HepG2 (cell line): ENCODE results near the gene SYT9.

Experiments
- HNF1A ChIP-seq, 2 experiments: sonication (generic) in 1 of 2; formaldehyde crosslinking in 1 of 2; IDR thresholded peaks; 2 replicates each; pipeline versions ENCODE4 v1.4.0 to v1.6.1; 2016 to 2020; ENCODE audit warnings: borderline replicate concordance in 1 of 2, low read depth in 1 of 2, mild to moderate bottlenecking in 1 of 2, missing genetic modification reagents in 1 of 2
- HNRNPLL ChIP-seq: fragments of 200-400 bp; formaldehyde crosslinking; IDR thresholded peaks from 2 replicates; pipeline ENCODE4 v1.6.1; 2017; ENCODE audit warnings: mild to moderate bottlenecking, low read depth, low read length; ENCODE audit not compliant: poor library complexity, severe bottlenecking
- MNT ChIP-seq: fragments of 450-650 bp; IDR thresholded peaks from 2 replicates; pipeline ENCODE4 v1.6.1; 2016
- SMAD9 ChIP-seq: sonication (generic); formaldehyde crosslinking; IDR thresholded peaks from 2 replicates; pipeline ENCODE4 v1.5.1; 2020; ENCODE audit warnings: mild to moderate bottlenecking, missing genetic modification reagents
- SP1 ChIP-seq, 2 experiments: fragments of 450-650 bp in 1 of 2; sonication (generic) in 1 of 2; formaldehyde crosslinking in 1 of 2; IDR thresholded peaks; 2 replicates each; pipeline versions ENCODE4 v1.4.0 to v1.6.1; 2016 to 2020; ENCODE audit warnings: missing genetic modification reagents in 1 of 2
- ZNF280B ChIP-seq: sonication (generic); formaldehyde crosslinking; IDR thresholded peaks from 2 replicates; pipeline ENCODE4 v1.5.0; 2020; ENCODE audit warnings: missing genetic modification reagents, mild to moderate bottlenecking, borderline replicate concordance
- ZSCAN29 ChIP-seq: sonication (generic); formaldehyde crosslinking; conservative IDR thresholded peaks from 2 replicates; pipeline ENCODE4 v1.4.0; 2020; ENCODE audit warnings: mild to moderate bottlenecking, missing genetic modification reagents

GRCh38 chr11:7512525-7513233, 261.0 kb downstream of the SYT9 start:
- no peak for TF ChIP-seq HNF1A (IDR thresholded peaks at IDR 0.05; ENCODE audit: low read depth)
- no peak for TF ChIP-seq HNF1A (CRISPR knock-in tag; IDR thresholded peaks at IDR 0.05; ENCODE audit: borderline replicate concordance)
- no peak for TF ChIP-seq ZSCAN29 (CRISPR knock-in tag)
- no peak for TF ChIP-seq MNT
- TF ChIP-seq SMAD9 (CRISPR knock-in tag): no peak
- TF ChIP-seq SP1 (IDR thresholded peaks at IDR 0.05): no peak
- no peak for TF ChIP-seq SP1 (CRISPR knock-in tag; IDR thresholded peaks at IDR 0.05)
- TF ChIP-seq ZNF280B (CRISPR knock-in tag): no peak
- no peak for TF ChIP-seq HNRNPLL
